Measurements from ENCODE around the gene ASTN1.

Gene ASTN1

DNA sequence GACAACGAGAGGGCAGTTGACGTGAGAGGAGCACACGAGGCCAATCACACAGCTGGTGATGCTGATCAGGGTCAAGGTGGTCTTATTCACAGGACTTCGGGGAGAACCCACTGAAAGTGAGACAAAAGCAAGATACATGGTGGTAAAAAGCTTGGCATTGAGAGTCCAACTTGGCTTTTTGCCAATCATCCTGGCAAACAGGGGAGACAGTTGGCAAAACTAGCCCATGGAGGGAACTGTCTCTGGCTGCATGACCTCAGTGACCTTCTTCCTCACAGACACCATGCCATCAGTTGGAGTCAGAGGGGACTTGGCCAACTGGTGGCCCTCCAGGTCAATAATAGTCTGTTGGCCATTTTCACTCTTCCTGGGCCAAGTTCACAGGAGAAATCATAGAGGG is 139.9 kb downstream of the ASTN1 start:
- no peaks in the 10 kb centered on the region for H3F3A ChIP-seq (ENCODE audit: low read depth)
- H3K36me3 ChIP-seq (ENCODE audit: insufficient read depth, low read length), result no peaks in the 10 kb centered on the region
- H3K9me3 ChIP-seq (ENCODE audit: insufficient read depth, low read depth, low read length), result no peaks in the 10 kb centered on the region
- no peak for TF ChIP-seq EZH2phosphoT487 (IDR thresholded peaks at IDR 0.05; ENCODE audit: borderline replicate concordance)
- TF ChIP-seq, protein P1, sequence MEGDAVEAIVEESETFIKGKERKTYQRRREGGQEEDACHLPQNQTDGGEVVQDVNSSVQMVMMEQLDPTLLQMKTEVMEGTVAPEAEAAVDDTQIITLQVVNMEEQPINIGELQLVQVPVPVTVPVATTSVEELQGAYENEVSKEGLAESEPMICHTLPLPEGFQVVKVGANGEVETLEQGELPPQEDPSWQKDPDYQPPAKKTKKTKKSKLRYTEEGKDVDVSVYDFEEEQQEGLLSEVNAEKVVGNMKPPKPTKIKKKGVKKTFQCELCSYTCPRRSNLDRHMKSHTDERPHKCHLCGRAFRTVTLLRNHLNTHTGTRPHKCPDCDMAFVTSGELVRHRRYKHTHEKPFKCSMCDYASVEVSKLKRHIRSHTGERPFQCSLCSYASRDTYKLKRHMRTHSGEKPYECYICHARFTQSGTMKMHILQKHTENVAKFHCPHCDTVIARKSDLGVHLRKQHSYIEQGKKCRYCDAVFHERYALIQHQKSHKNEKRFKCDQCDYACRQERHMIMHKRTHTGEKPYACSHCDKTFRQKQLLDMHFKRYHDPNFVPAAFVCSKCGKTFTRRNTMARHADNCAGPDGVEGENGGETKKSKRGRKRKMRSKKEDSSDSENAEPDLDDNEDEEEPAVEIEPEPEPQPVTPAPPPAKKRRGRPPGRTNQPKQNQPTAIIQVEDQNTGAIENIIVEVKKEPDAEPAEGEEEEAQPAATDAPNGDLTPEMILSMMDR (conservative IDR thresholded peaks at IDR 0.05; ENCODE audit: low read length), result no peak
- H3K79me2 ChIP-seq (ENCODE audit: insufficient read depth, low read length), result no peaks in the 10 kb centered on the region
- H3K4me3 ChIP-seq (ENCODE audit: low read length, poor library complexity, severe bottlenecking), result no peak overlapping the region
- H3K9ac ChIP-seq (ENCODE audit: low read depth, low read length, poor library complexity, severe bottlenecking), result no peak overlapping the region
- no peaks in the 10 kb centered on the region for H3K9me2 ChIP-seq (replicated peaks; ENCODE audit: low read depth, low read length)
- no peaks in the 10 kb centered on the region for H3K4me1 ChIP-seq (ENCODE audit: insufficient read depth, low read length, poor library complexity, severe bottlenecking)
- no peaks in the 10 kb centered on the region for H3K27me3 ChIP-seq (ENCODE audit: insufficient read depth, low read length, poor library complexity, severe bottlenecking)
- H3K4me2 ChIP-seq (ENCODE audit: low read depth, low read length, poor library complexity, severe bottlenecking), result no peak overlapping the region
- H2AFZ ChIP-seq (ENCODE audit: low read length), result no peak overlapping the region
- no peaks in the 10 kb centered on the region for H4K20me1 ChIP-seq (ENCODE audit: insufficient read depth, low read length, poor library complexity, severe bottlenecking)

DNA sequence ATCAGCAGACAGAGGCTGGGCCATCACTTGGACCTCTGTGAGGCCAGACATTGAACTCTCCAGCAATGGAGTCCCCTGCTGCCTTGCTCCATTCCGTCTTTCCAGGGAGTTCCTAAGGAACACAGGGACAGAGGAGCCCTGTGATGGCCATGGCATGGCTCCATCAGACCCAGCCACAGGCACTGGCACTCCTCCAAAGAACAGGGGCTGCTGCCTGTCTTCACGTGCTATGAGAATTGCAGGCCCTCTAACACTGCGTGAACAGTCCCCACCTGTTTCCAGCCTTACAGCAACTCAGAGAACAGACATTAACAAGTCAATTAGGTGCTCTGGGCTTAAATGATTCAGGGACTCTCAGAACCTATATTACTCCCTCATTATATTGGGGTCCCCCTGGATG is 140.8 kb downstream of the ASTN1 start:
- Histone ChIP-seq H3K4me1 (ENCODE audit: insufficient read depth, low read length, poor library complexity, severe bottlenecking) (no peaks in the 10 kb centered on the region), H3K9ac (ENCODE audit: low read depth, low read length, poor library complexity, severe bottlenecking) (no peak overlapping the region), H2AFZ (ENCODE audit: low read length) (no peak overlapping the region), H3K9me2 (replicated peaks; ENCODE audit: low read depth, low read length) (no peaks in the 10 kb centered on the region), H3K36me3 (ENCODE audit: insufficient read depth, low read length) (no peaks in the 10 kb centered on the region), H3K4me3 (ENCODE audit: low read length, poor library complexity, severe bottlenecking) (no peak overlapping the region), H3K9me3 (ENCODE audit: insufficient read depth, low read depth, low read length) (no peaks in the 10 kb centered on the region), H4K20me1 (ENCODE audit: insufficient read depth, low read length, poor library complexity, severe bottlenecking) (no peaks in the 10 kb centered on the region), H3K4me2 (ENCODE audit: low read depth, low read length, poor library complexity, severe bottlenecking) (no peak overlapping the region), H3F3A (ENCODE audit: low read depth) (no peaks in the 10 kb centered on the region), H3K27me3 (ENCODE audit: insufficient read depth, low read length, poor library complexity, severe bottlenecking) (no peaks in the 10 kb centered on the region), H3K79me2 (ENCODE audit: insufficient read depth, low read length) (no peaks in the 10 kb centered on the region)
- TF ChIP-seq EZH2phosphoT487 (IDR thresholded peaks at IDR 0.05; ENCODE audit: borderline replicate concordance), result no peak
- TF ChIP-seq, protein P1 (conservative IDR thresholded peaks at IDR 0.05; ENCODE audit: low read length), result no peak

DNA sequence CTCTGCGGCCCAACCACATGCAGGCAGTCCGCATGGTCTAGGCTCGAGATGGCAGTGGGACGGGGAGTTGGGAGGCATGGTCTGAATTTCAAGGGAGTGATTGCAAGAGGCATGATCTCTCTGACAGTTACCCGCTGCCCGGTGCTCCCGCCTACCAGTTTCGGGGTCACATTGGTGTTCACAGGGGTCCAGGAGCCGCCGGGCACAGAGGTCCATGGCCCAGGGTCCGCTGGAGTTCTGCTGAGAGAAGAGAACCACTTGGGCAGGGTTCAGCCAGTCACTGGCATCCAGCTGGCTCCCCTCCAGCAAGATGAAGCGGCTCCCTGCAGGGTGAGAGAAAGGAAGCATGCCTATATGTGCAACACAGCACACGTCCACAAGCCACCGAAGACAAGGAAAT is 141.3 kb downstream of the ASTN1 start:
- Histone ChIP-seq H3K4me2 (ENCODE audit: low read depth, low read length, poor library complexity, severe bottlenecking) (no peak overlapping the region), H3K79me2 (ENCODE audit: insufficient read depth, low read length) (no peaks in the 10 kb centered on the region), H3K27me3 (ENCODE audit: insufficient read depth, low read length, poor library complexity, severe bottlenecking) (no peaks in the 10 kb centered on the region), H3F3A (ENCODE audit: low read depth) (no peaks in the 10 kb centered on the region), H3K4me1 (ENCODE audit: insufficient read depth, low read length, poor library complexity, severe bottlenecking) (no peaks in the 10 kb centered on the region), H3K9me2 (replicated peaks; ENCODE audit: low read depth, low read length) (no peaks in the 10 kb centered on the region), H3K9ac (ENCODE audit: low read depth, low read length, poor library complexity, severe bottlenecking) (no peak overlapping the region), H2AFZ (ENCODE audit: low read length) (no peak overlapping the region), H3K9me3 (ENCODE audit: insufficient read depth, low read depth, low read length) (no peaks in the 10 kb centered on the region), H3K36me3 (ENCODE audit: insufficient read depth, low read length) (no peaks in the 10 kb centered on the region), H3K4me3 (ENCODE audit: low read length, poor library complexity, severe bottlenecking) (no peak overlapping the region), H4K20me1 (ENCODE audit: insufficient read depth, low read length, poor library complexity, severe bottlenecking) (no peaks in the 10 kb centered on the region)
- TF ChIP-seq, protein P1 (conservative IDR thresholded peaks at IDR 0.05; ENCODE audit: low read length), result no peak
- no peak for TF ChIP-seq EZH2phosphoT487 (IDR thresholded peaks at IDR 0.05; ENCODE audit: borderline replicate concordance)

Measured in Loucy (cell line).